HFF-Myc (cell line): ENCODE data around the gene TSPAN32.

Source experiments
- DNase-seq: peaks from one replicate; pipeline ENCODE4 v3.0.0-alpha.2; 2011; ENCODE audit warnings: low read depth; ENCODE audit errors: extremely low read depth
- H3K4me3 ChIP-seq: replicated peaks from 2 replicates; pipeline ENCODE4 v1.5.1; 2011; ENCODE audit warnings: low read depth, mild to moderate bottlenecking, control low read depth, low read length
- TF ChIP-seq, protein P1 (sequence below): IDR thresholded peaks from 2 replicates; pipeline ENCODE4 v1.5.1; 2012; ENCODE audit warnings: mild to moderate bottlenecking, low read depth, low read length, control low read depth; ENCODE audit errors: missing control alignments

TSPAN32 gene

DNA sequence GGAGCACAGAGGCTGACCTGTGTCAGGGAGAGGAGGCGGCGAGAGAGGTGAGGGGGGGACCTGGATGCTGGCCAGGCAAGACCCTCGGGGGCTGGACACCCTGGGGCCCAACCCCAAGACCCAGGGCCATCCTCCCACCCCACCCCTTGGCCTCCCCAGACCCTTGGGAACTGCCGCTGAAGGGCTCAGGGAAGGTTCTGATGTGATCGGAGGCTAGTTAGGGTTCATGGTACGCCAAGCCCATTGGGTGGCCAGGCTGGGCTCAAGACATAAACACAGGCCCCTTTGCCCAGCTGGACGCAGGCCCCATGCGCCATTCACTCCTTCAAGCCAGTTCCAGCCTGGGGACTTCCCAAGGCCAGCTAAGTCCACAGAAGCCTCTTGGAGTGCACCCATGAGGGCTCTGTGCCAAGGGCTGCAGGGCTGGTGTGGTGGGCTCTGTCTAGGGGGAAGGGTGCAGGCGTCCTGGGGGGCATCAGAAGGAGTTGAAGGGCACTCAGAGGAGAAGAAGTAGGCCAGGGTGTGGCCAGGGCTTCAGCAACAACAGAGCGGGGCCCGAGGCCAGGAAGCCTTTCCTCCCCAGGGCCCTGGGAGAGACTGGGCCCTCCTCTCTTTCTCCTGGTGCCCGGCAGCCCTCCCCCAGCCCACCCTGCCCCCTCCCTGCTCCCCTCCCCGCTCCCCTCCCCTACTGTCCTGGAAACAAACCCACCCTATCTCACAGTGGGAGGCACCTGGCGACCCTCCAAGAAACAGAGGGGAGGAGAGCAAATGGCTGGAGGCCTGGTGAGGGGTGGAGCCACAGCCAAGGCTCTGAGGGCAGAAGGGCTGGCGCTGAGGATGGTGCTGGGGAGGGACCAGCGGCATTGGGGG is 12.9 kb downstream of the TSPAN32 start:
- peak; percentile 35 for DNase-seq
- H3K4me3 ChIP-seq = no peak overlapping the region
- TF ChIP-seq, protein P1, sequence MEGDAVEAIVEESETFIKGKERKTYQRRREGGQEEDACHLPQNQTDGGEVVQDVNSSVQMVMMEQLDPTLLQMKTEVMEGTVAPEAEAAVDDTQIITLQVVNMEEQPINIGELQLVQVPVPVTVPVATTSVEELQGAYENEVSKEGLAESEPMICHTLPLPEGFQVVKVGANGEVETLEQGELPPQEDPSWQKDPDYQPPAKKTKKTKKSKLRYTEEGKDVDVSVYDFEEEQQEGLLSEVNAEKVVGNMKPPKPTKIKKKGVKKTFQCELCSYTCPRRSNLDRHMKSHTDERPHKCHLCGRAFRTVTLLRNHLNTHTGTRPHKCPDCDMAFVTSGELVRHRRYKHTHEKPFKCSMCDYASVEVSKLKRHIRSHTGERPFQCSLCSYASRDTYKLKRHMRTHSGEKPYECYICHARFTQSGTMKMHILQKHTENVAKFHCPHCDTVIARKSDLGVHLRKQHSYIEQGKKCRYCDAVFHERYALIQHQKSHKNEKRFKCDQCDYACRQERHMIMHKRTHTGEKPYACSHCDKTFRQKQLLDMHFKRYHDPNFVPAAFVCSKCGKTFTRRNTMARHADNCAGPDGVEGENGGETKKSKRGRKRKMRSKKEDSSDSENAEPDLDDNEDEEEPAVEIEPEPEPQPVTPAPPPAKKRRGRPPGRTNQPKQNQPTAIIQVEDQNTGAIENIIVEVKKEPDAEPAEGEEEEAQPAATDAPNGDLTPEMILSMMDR = no peak

DNA sequence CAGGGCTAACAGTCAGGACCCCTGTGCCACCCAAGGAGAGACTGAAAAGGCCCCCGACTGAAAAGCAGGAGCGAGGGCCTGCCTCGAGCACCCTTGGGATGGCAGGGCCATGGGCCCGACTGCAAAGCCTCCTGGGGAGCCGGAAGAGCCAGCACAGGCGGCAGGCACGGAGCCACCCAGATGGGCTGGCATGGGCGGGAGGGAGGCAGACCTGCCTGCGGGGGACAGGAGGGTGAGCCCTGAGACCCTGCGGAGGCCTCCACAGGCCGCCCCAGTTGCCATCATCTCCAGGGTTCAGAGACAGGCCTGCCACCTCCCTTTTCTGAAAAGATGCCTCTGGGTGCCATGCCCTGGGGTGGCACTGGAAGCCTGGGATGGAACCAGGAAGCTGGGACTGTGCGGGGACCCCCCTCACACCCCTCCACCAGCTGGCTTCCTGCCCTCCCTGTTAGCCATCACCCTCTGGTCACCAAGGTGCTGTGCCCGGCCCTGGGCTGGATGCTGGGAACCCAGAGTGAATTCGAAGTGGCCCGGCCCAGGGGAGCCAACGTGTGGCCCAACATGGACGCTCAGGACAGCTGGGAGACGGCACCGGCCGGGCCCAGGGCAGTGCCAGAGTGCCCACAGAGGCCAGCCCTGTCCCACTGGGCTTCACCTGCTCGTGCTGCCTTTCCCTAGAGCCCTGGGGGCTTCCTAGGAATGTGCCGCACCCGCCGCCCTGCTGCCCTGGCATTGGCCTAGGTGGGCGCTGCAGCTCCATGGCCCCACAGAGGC is 13.8 kb downstream of the TSPAN32 start:
- no peak overlapping the region for H3K4me3 ChIP-seq
- no peak for DNase-seq
- TF ChIP-seq, protein P1 = no peak

DNA sequence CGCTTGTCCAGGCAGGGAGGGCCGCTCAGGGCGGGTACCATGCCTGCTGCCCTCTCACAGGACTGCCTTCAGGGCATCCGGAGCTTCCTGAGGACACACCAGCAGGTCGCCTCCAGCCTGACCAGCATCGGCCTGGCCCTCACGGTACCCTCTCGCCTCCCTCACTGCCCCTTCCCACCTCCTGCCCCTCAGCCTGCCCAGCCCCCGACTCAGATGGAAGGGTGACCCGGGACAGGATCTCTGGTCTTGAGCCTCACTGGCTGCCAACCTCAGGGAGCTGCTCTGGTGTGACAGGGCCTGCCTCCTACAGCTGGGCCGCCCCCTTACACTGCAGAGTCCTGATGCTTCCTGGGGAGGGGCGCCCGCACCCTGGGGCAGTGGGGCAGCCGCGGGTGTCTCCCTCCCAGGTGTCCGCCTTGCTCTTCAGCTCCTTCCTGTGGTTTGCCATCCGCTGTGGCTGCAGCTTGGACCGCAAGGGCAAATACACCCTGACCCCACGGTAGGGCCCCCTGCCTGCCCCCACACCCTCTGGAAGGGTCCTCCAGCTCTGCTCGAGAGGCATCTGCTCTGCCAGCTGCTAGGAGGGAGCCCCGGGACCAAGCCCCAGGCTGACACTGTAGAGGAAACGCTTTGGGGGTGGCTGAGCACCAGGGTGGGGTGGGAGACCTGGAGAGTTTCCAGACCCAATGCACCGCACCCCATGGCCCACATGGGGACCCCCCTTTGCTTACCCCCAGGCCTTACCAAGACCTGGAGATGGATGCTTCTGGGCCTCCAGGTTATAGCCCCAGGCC is 14.6 kb downstream of the TSPAN32 start:
- no peak overlapping the region for H3K4me3 ChIP-seq
- no peak for DNase-seq
- TF ChIP-seq, protein P1 = no peak

DNA sequence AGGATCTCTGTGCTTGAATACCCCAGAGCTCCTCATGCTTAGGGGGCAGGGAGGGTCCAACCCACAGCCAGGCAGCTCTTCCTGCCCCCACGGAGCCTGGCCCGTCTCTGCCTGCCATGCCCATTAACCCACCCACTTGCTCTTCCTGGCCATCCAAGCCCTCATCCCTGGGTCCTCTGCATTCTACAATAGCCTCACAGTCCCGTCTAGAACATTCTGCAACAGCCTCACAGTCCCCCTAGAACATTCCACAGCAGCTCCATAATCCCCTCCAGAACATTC is 15.1 kb downstream of the TSPAN32 start:
- DNase-seq = no peak
- TF ChIP-seq, protein P1 = no peak
- H3K4me3 ChIP-seq = no peak overlapping the region

DNA sequence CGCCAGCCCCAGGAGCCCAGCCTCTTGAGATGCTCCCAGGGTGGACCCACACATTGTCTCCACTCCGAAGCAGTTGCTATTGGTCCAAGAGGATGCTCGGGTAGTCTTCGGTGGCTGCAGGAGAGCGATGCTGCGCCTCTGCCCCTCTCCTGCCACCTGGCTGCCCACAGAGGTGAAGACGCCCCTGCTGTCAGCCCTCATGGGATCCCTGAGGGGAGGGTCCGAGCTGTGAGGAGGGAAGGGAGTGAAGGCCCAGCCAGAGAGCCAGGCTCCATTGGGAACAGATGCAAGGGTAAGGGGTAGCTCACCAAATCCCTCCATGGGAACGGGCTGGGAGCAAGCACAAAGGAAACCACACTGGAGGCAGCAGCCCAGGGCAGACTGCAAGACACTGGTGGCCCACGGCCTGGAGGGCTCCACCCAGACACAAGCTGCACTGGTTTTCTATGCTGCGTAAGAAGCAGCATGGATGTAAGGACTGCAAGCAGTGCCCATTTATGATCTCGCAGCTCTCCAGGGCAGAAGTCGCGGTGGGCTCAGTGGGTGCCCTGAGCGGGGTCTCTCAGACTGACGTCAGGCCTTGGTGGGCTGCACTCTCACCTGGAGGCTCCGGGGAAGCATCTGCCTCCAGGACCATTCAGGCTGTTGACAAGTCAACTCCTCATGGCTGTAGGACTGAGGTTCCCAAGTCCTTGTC is 15.7 kb downstream of the TSPAN32 start:
- TF ChIP-seq, protein P1 = no peak
- DNase-seq = no peak
- no peak overlapping the region for H3K4me3 ChIP-seq

DNA sequence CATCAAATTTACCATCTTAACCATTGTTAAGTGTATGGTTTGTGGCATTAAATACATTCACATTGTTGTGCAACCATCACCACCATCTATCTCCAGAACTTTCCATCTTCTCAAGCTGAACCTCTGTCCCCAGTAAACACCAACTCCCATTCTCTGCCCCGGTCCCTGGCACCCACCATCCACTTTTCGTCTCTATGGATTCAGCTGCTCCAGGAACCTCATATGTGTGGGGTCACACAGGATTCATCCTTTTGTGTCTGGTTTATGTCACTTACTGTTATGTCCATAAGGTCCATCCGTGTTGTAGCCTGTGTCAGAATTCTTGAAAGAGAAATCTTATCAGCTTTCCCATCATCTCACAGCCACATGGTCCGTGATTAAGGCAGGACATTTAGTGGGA is 16.3 kb downstream of the TSPAN32 start:
- DNase-seq = no peak
- TF ChIP-seq, protein P1 = no peak
- no peak overlapping the region for H3K4me3 ChIP-seq
